MCF 10A (cell line): ENCODE data around the gene WNT1. TPM values are rescaled to one million over a fixed set of nuclear protein-coding genes. Genes with fewer than 3 reads are reported as not detected.

Source experiments
- BruUV-seq: library from RNA; stranded (reverse); fragments of 400-500 nt; replicated peaks from 2 replicates; lab custom pipeline; 2021; lab: Mats Ljungman, UMichigan
- CTCF ChIA-PET: fragments of 300-600 bp; sonication (Branson Sonifier 250); formaldehyde crosslinking; extraction: SDS; loops from one replicate; lab custom pipeline; 2021; ENCODE audit warnings: antibody characterized with exemption, inconsistent platforms; lab: Yijun Ruan, JAX
- POLR2A ChIA-PET: fragments of 300-600, 350-650 bp; sonication (Branson Sonifier 250); formaldehyde crosslinking; extraction: SDS; loops from one replicate; lab custom pipeline; 2020; ENCODE audit warnings: antibody characterized with exemption, inconsistent platforms; lab: Yijun Ruan, JAX
- DNase-seq: peaks from one replicate; pipeline ENCODE4 v3.0.0-alpha.2; 2018; ENCODE audit not compliant: unreplicated experiment
- H3K27ac Mint-ChIP-seq: one replicate; pipeline ENCODE4 v1.8.0; 2022; ENCODE audit warnings: mild to moderate bottlenecking, low read depth, mixed read lengths; ENCODE audit not compliant: unreplicated experiment
- H3K27me3 Mint-ChIP-seq: one replicate; pipeline ENCODE4 v1.8.0; 2022; ENCODE audit warnings: mixed read lengths; ENCODE audit not compliant: insufficient read depth, unreplicated experiment
- H3K36me3 Mint-ChIP-seq: one replicate; pipeline ENCODE4 v1.8.0; 2022; ENCODE audit warnings: mild to moderate bottlenecking, moderate library complexity, mixed read lengths; ENCODE audit not compliant: insufficient read depth, unreplicated experiment
- H3K4me1 Mint-ChIP-seq: one replicate; pipeline ENCODE4 v1.8.0; 2022; ENCODE audit warnings: mixed read lengths; ENCODE audit not compliant: insufficient read depth, unreplicated experiment
- H3K4me3 Mint-ChIP-seq: one replicate; pipeline ENCODE4 v1.8.0; 2022; ENCODE audit warnings: mild to moderate bottlenecking, moderate library complexity, mixed read lengths; ENCODE audit not compliant: unreplicated experiment
- H3K9me3 Mint-ChIP-seq: one replicate; pipeline ENCODE4 v1.8.0; 2022; ENCODE audit warnings: mixed read lengths; ENCODE audit not compliant: unreplicated experiment
- CTCF ChIP-seq: fragments of 200-600 bp; IDR thresholded peaks from one replicate; pipeline ENCODE4 v1.8.0; 2022; ENCODE audit warnings: antibody characterized with exemption, mild to moderate bottlenecking; ENCODE audit not compliant: unreplicated experiment
- intact Hi-C: fragments of 100-400 bp; cut with micrococcal nuclease; formaldehyde crosslinking; loops from 2 replicates; pipeline ENCODE4 v1.14.1; 2022
- total RNA-seq: library from RNA; stranded (reverse); gene quantifications from 2 replicates; pipeline ENCODE4 v1.2.3, GENCODE V29; 2022

The WNT1 gene
- total RNA-seq, 1 experiment from 2014 or later: not detected

- intact Hi-C loops: no loop called here
- ChIA-PET POLR2A (interaction anchor here (0.6 kb wide), 1 partner anchor 38 kb away, joined by 4 read pairs; no protein-coding TSS in a partner anchor), CTCF (interaction anchor here (1.6 kb wide), 1 partner anchor 14 kb away, joined by 8 read pairs; no protein-coding TSS in a partner anchor)
- no peak for DNase-seq
- H3K9me3 Mint-ChIP-seq: no peaks in the 10 kb centered on the region
- BruUV-seq: no TSS peak
- H3K36me3 Mint-ChIP-seq: no peaks in the 10 kb centered on the region
- peaks cover 23% of the 10 kb centered on the region for H3K27me3 Mint-ChIP-seq
- peak; percentile 25 for TF ChIP-seq CTCF
- no peak overlapping the region for H3K4me3 Mint-ChIP-seq
- H3K4me1 Mint-ChIP-seq: peaks cover 20% of the 10 kb centered on the region
- no peak overlapping the region for H3K27ac Mint-ChIP-seq
Measured at GRCh38 chr12:48973941-48974673, 4.0 kb upstream of the WNT1 start.

- intact Hi-C loops: loop anchor here (2.0 kb wide), 1 partner anchor 125 kb away; the partner anchor contains the start of gene DDX23
- Mint-ChIP-seq H3K36me3 (peaks cover 6% of the 10 kb centered on the region), H3K9me3 (no peaks in the 10 kb centered on the region), H3K27me3 (peaks cover 58% of the 10 kb centered on the region), H3K4me1 (peaks cover 6% of the 10 kb centered on the region), H3K27ac (no peak overlapping the region), H3K4me3 (no peak overlapping the region)
- POLR2A ChIA-PET: interaction anchor here (1.0 to 1.7 kb wide), 2 partner anchors 9 to 21 kb away, joined by 3 to 8 read pairs; partner anchors contain the start of gene ARF3
- BruUV-seq: no TSS peak
- TF ChIP-seq CTCF: peak; percentile 77
- peak; percentile 54 for DNase-seq
- CTCF ChIA-PET: interaction anchor here (0.6 to 5.0 kb wide), 23 partner anchors 9 to 899 kb away, joined by 3 to 54 read pairs (median 4); partner anchors contain the start of genes ARF3, DDN, DDX23 and FKBP11
Measured at GRCh38 chr12:48977290-48978281, 536 bp upstream of the WNT1 start.

GRCh38 chr12:48978741-48979601, 849 bp downstream of the WNT1 start:
- H3K27ac Mint-ChIP-seq: no peak overlapping the region
- DNase-seq: no peak
- H3K9me3 Mint-ChIP-seq: no peaks in the 10 kb centered on the region
- peaks cover 6% of the 10 kb centered on the region for H3K36me3 Mint-ChIP-seq
- H3K27me3 Mint-ChIP-seq: peaks cover 70% of the 10 kb centered on the region
- BruUV-seq: no TSS peak
- TF ChIP-seq CTCF: no peak
- intact Hi-C loops: no loop called here
- CTCF ChIA-PET: interaction anchor here (0.5 to 5.0 kb wide), 15 partner anchors 10 to 681 kb away, joined by 3 to 54 read pairs (median 6); partner anchors contain the start of genes ARF3, DDN and DDX23
- H3K4me3 Mint-ChIP-seq: peak overlapping the region; percentile 18
- H3K4me1 Mint-ChIP-seq: peaks cover 6% of the 10 kb centered on the region
- POLR2A ChIA-PET: interaction anchor here (1.0 kb wide), 1 partner anchor 10 kb away, joined by 3 read pairs; no protein-coding TSS in a partner anchor
